Measurements from ENCODE around the gene DPF3. TPM values are rescaled to one million over a fixed set of nuclear protein-coding genes. Genes with fewer than 3 reads are reported as not detected.

The DPF3 gene
- total and polyA plus RNA-seq, 2 donors (not counting 1 experiment from before 2014, with no cell fraction given), result 7.6 to 13.7 TPM

GRCh38 chr14:72604133-72604532 is 289.8 kb downstream of the DPF3 start:
- no peaks in the 10 kb centered on the region for H3K36me3 ChIP-seq (ENCODE audit: control insufficient read depth, insufficient read depth, low read length)
- no peaks in the 10 kb centered on the region for H4K20me1 ChIP-seq (ENCODE audit: control insufficient read depth, extremely low read depth, insufficient read depth, low read length)
- no peaks in the 10 kb centered on the region for H3K79me2 ChIP-seq (ENCODE audit: control insufficient read depth, insufficient read depth, low read length)
- H3K4me3 ChIP-seq (replicated peaks in 1 of 4; ENCODE audit: control extremely low read depth in 1 of 4, insufficient read depth in 1 of 4, low read depth in 3 of 4, low read length in 4 of 4), result no peak overlapping the region
- no peak for DNase-seq (ENCODE audit: low read depth in 2 of 2)
- no peak overlapping the region for H2AFZ ChIP-seq (ENCODE audit: low read length)
- no peak overlapping the region for H3K9ac ChIP-seq (ENCODE audit: insufficient read depth, low read length)
- H3K9me3 ChIP-seq (ENCODE audit: control insufficient read depth, insufficient read depth, low read depth, low read length), result no peaks in the 10 kb centered on the region
- H3K27ac ChIP-seq (ENCODE audit: insufficient read depth, low read length), result no peak overlapping the region
- H3K27me3 ChIP-seq (ENCODE audit: control insufficient read depth, insufficient read depth, low read length), result no peaks in the 10 kb centered on the region
- TF ChIP-seq, protein P1, sequence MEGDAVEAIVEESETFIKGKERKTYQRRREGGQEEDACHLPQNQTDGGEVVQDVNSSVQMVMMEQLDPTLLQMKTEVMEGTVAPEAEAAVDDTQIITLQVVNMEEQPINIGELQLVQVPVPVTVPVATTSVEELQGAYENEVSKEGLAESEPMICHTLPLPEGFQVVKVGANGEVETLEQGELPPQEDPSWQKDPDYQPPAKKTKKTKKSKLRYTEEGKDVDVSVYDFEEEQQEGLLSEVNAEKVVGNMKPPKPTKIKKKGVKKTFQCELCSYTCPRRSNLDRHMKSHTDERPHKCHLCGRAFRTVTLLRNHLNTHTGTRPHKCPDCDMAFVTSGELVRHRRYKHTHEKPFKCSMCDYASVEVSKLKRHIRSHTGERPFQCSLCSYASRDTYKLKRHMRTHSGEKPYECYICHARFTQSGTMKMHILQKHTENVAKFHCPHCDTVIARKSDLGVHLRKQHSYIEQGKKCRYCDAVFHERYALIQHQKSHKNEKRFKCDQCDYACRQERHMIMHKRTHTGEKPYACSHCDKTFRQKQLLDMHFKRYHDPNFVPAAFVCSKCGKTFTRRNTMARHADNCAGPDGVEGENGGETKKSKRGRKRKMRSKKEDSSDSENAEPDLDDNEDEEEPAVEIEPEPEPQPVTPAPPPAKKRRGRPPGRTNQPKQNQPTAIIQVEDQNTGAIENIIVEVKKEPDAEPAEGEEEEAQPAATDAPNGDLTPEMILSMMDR (conservative IDR thresholded peaks at IDR 0.05 in 1 of 2, IDR thresholded peaks at IDR 0.05 in 1 of 2; ENCODE audit: low read depth in 1 of 2, low read length in 2 of 2), result no peak
- TF ChIP-seq EZH2 (IDR thresholded peaks at IDR 0.05; ENCODE audit: low read length, missing control alignments), result no peak
- no peak overlapping the region for H3K4me2 ChIP-seq (ENCODE audit: extremely low read depth, insufficient read depth, low read length)
- H3K4me1 ChIP-seq (ENCODE audit: control insufficient read depth, extremely low read depth, insufficient read depth, low read length), result peaks cover 17% of the 10 kb centered on the region

- Histone ChIP-seq H2AFZ (ENCODE audit: low read length) (no peak overlapping the region), H3K79me2 (ENCODE audit: control insufficient read depth, insufficient read depth, low read length) (no peaks in the 10 kb centered on the region), H3K36me3 (ENCODE audit: control insufficient read depth, insufficient read depth, low read length) (no peaks in the 10 kb centered on the region), H3K4me3 (replicated peaks in 1 of 4; ENCODE audit: control extremely low read depth in 1 of 4, insufficient read depth in 1 of 4, low read depth in 3 of 4, low read length in 4 of 4) (no peak overlapping the region), H3K9ac (ENCODE audit: insufficient read depth, low read length) (no peak overlapping the region), H4K20me1 (ENCODE audit: control insufficient read depth, extremely low read depth, insufficient read depth, low read length) (no peaks in the 10 kb centered on the region), H3K4me2 (ENCODE audit: extremely low read depth, insufficient read depth, low read length) (no peak overlapping the region), H3K9me3 (ENCODE audit: control insufficient read depth, insufficient read depth, low read depth, low read length) (no peaks in the 10 kb centered on the region), H3K27ac (ENCODE audit: insufficient read depth, low read length) (no peak overlapping the region), H3K27me3 (ENCODE audit: control insufficient read depth, insufficient read depth, low read length) (no peaks in the 10 kb centered on the region), H3K4me1 (ENCODE audit: control insufficient read depth, extremely low read depth, insufficient read depth, low read length) (peaks cover 15% of the 10 kb centered on the region)
- TF ChIP-seq, protein P1 (conservative IDR thresholded peaks at IDR 0.05 in 1 of 2, IDR thresholded peaks at IDR 0.05 in 1 of 2; ENCODE audit: low read depth in 1 of 2, low read length in 2 of 2), result no peak
- no peak for TF ChIP-seq EZH2 (IDR thresholded peaks at IDR 0.05; ENCODE audit: low read length, missing control alignments)
- DNase-seq (ENCODE audit: low read depth in 2 of 2), result peak in 1 of 2 donors; percentile 84
These were observed 290.3 kb downstream of the DPF3 start for GRCh38 chr14:72603639-72604038.

GRCh38 chr14:72600551-72601330 is 293.2 kb downstream of the DPF3 start:
- Histone ChIP-seq H3K9ac (ENCODE audit: insufficient read depth, low read length) (no peak overlapping the region), H3K4me2 (ENCODE audit: extremely low read depth, insufficient read depth, low read length) (no peak overlapping the region), H2AFZ (ENCODE audit: low read length) (peak overlapping the region; percentile 43), H3K27ac (ENCODE audit: insufficient read depth, low read length) (no peak overlapping the region), H3K4me1 (ENCODE audit: control insufficient read depth, extremely low read depth, insufficient read depth, low read length) (no peaks in the 10 kb centered on the region), H3K4me3 (replicated peaks in 1 of 4; ENCODE audit: control extremely low read depth in 1 of 4, insufficient read depth in 1 of 4, low read depth in 3 of 4, low read length in 4 of 4) (no peak overlapping the region), H4K20me1 (ENCODE audit: control insufficient read depth, extremely low read depth, insufficient read depth, low read length) (no peaks in the 10 kb centered on the region), H3K36me3 (ENCODE audit: control insufficient read depth, insufficient read depth, low read length) (no peaks in the 10 kb centered on the region), H3K79me2 (ENCODE audit: control insufficient read depth, insufficient read depth, low read length) (no peaks in the 10 kb centered on the region), H3K9me3 (ENCODE audit: control insufficient read depth, insufficient read depth, low read depth, low read length) (no peaks in the 10 kb centered on the region), H3K27me3 (ENCODE audit: control insufficient read depth, insufficient read depth, low read length) (no peaks in the 10 kb centered on the region)
- no peak for TF ChIP-seq EZH2 (IDR thresholded peaks at IDR 0.05; ENCODE audit: low read length, missing control alignments)
- TF ChIP-seq, protein P1 (conservative IDR thresholded peaks at IDR 0.05 in 1 of 2, IDR thresholded peaks at IDR 0.05 in 1 of 2; ENCODE audit: low read depth in 1 of 2, low read length in 2 of 2), result no peak
- no peak for DNase-seq (ENCODE audit: low read depth in 2 of 2)

Data from fibroblast of lung (primary cell).